Epithelial cell of prostate (primary cell): Measurements from ENCODE around the gene ADGRG1.

Experiments used
- DNase-seq: peaks from one replicate; pipeline ENCODE4 v3.0.0-alpha.2; 2011; ENCODE audit warnings: low read depth, low spot score
- H3K27ac ChIP-seq: fragments of 450-650 bp; 2 replicates; pipeline ENCODE4 v1.5.1; 2017; ENCODE audit warnings: mild to moderate bottlenecking

ADGRG1 gene

DNA sequence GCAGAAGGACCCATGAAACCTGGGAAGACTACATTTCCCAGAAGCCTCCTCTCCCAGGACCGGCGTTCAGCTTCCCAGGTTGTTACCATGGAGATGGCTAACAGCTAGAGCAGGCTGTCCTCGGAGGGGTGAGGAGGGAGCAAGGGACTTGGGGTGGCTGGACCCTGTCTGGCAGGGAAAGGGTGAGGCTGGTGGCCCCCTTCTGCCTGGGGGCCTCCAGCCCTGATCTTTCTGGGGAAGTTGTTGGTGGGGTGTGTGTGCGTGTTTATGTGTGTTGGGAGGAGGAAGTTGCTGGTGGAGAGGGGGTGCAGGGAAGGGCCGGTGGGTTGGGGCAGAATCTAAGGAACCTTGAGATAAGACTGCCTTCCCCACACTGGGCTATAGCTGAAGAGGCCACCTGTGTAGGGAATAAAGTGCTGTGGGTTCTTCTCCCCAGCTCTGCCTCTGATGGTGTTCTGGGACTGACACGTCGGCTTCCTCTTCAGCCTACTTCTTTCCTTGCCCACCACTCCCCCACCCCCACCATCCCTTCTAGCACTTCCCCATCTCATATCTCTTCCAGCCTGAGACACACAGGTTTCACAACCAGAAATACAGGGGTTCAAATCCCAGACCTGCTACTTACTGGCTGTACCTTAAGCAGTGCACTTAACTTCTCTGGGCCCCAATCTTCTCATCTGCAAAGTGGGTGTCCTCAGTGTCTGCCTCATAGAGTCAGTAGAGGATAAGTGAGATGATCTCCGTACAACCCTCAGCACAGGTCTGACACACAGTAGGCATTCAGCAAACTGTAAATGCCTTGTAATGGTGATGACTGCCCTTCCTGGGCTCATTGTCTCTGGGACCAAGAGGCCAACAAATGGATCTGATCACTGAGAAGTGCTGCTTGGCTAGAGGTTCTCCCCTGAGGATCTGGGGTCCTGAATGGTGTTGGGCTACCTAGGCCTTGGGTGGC is 66.6 kb downstream of the ADGRG1 start, which contains the start of gene DRC7:
TSS of gene DRC7 (plus strand) at position 82 of the 955 bp plus-strand sequence. CDS start 3,144 bp downstream, outside the sequence.
- no peak within 1 kb of the TSS for H3K27ac ChIP-seq
- DNase-seq: no peak

DNA sequence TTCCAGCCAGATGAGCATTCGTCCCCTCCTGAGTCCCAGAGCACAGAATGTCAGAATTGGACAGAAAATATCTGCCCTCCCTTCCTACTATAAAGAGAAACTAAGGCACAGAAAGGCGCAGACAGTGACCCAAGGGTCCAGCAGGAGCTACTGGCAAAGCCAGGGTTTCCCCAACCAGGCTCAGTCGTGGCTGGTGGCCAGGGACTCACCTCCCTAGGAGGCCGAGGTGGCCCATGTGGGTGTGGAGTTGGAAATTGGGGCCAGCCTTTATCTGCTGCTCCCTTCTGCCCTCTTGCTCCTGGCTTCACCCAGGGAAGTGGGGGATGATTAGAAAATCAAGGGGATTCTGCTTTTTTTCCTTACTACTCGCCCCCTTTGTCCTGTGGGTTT is 67.2 kb downstream of the ADGRG1 start:
- H3K27ac ChIP-seq: no peak overlapping the region
- no peak for DNase-seq

DNA sequence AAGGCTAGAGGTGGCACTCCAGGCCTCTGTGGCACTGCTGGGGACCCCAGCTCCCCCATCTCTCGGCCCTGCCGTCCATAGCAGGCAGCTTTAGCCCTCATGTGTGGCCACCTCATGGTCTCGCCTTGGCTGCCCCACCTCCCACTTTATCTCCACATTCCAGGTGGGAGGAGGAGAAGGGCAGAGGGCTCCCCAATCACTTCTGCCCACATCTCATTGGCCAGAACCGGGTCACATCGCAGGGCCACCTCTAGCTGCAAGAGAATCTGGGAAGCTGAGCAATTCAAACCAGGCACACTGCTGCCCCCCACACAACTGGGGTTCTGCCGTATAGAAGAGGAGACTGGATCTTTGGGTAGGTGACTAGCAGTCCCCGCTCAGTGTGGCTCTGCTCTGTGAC is 67.8 kb downstream of the ADGRG1 start:
- DNase-seq: no peak
- no peak overlapping the region for H3K27ac ChIP-seq

DNA sequence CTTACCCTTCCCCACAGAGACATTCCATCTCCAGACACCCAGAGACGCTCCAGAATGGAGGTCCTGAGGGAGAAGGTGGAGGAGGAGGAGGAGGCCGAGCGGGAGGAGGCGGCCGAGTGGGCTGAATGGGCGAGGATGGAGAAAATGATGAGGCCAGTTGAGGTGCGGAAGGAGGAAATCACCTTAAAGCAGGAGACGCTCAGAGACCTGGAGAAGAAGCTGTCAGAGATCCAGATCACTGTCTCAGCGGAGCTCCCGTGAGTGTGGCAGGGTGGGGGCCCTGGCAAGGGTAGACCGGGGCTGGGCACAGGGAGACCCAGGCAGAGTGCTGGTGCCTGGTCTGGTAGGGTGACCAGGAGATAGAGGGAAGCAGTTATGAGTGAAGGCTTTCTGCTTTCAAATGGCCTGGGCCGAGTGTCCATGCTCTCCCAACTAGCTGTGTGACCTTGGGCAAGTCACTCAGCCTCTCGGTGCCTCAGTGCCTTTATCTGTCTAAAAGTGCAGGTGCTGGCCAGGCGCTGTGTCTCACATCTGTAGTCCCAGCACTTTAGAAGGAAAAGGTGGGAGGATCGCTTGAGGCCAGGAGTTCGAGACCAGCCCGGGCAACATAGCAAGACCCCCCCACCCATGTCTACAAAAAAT is 69.6 kb downstream of the ADGRG1 start:
- DNase-seq: no peak
- no peak overlapping the region for H3K27ac ChIP-seq

DNA sequence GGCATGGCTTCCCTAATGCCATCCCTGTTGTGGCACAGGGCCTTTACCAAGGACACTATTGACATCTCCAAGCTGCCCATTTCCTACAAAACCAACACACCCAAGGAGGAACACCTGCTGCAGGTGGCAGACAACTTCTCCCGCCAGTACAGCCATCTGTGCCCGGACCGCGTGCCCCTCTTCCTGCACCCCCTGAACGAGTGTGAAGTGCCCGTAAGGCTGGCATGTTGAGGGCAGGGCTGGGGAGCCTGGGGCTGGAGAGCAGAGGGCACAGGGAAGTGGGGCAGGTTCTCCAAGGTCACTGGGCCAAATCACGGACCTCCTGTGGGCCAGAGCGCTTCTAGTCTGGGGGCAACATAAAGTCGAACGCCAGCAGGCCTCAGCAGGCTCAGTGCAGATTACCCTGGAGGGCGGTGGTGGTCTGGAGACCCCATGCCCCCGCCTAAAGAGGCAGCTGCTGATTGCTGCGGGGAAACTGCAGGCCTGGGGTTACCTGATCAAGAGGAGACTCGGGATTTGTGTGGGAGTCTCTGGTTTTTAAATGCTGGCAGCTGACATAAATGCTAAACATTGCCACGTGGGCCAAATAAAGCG is 70.5 kb downstream of the ADGRG1 start:
- DNase-seq: no peak
- no peak overlapping the region for H3K27ac ChIP-seq

DNA sequence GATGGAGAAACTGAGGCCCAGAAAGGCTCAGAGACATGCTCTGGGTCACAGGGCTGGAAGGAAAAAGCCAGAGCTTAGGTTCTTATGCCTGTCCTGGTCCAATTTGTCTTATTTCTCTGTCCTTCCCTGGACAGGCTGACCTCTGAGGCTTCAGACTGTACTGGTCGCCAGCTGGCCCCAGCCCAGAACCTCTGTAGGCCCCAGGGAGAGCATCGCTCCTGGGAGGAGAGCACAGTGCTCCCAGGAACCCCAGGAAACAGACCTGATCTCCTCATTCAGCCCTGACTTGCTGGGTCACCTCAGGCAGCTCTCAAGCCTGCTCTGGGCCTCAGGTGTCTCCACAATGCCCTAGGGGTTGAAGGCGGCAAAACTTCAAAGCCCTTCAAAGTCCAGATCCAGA is 71.1 kb downstream of the ADGRG1 start:
- no peak for DNase-seq
- no peak overlapping the region for H3K27ac ChIP-seq

DNA sequence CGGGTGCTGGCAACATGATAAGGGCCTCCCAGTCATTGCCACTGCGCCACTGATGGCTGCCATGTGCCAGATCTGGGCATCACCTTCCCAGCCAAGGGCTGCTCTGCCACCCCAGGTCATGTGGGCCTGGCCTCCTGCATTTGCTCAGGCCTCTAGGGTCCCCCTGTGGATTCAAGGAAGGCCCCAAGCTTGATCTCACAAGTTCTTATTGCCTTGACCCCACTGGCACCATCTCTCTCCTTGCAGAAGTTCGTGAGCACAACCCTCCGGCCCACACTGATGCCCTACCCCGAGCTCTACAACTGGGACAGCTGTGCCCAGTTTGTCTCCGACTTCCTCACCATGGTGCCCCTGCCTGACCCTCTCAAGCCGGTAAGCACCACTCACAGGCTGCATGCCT is 71.5 kb downstream of the ADGRG1 start:
- no peak for DNase-seq
- no peak overlapping the region for H3K27ac ChIP-seq

DNA sequence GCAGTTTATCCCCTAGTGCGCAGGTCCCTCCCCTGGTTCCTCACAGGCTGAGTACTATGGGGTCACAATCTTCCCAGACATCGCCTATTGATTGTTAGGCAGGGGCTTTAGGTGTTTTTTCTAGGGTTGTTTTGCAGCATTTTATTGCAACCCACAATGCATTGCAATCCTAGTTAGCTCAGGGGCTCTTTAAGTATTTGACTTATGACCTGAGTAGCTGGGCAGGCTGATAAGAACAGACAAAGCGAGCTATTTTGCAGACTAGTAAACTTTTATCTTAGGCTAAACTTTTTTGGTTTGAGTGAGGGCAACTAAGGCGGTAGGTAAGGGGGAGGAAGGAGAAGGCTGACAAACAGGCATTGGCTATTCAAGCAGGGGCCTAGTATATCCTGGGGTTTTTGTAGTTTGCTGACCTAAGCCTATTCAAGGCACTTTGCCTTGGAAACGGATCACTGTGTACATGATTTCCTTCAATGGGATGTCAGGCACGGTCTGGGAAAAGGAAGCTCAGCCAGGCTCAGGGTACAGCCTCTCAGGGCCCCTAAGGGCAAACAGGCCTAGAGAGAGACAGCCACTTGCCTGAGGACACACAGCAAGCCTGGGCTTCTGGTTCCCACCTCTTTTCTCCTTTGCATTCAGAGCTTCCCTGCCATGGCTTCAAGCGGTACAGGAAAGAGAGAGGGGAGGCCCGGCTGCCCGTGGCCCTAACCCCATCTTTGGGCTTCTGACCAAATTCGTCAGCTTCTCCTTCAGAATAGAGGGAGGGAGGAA is 72.5 kb downstream of the ADGRG1 start:
- DNase-seq: no peak
- no peak overlapping the region for H3K27ac ChIP-seq

DNA sequence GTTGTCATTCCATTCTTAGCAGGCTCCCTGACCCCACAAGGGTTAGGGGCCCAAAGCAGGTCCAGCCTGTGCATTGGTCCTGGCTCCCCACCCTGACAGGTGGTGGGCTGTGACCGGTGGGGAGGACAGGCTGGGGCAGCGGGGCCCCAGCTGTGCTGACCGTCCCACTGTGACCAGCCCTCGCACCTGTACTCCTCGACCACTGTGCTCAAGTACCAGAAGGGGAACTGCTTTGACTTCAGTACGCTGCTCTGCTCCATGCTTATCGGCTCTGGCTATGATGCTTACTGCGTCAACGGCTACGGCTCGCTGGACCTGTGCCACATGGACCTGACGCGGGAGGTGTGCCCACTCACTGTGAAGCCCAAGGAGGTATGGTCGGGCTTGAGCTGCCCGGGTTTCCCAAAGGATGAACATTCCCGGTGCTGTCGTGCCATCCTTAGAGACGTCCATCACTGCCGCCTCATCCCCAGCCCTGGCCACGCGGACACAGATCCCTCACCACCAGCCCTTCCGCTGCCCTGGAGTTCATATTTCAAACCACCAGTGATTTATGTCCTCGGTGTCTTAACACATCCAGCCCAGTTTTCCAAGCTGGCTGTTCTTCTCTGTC is 73.4 kb downstream of the ADGRG1 start:
- no peak for DNase-seq

DNA sequence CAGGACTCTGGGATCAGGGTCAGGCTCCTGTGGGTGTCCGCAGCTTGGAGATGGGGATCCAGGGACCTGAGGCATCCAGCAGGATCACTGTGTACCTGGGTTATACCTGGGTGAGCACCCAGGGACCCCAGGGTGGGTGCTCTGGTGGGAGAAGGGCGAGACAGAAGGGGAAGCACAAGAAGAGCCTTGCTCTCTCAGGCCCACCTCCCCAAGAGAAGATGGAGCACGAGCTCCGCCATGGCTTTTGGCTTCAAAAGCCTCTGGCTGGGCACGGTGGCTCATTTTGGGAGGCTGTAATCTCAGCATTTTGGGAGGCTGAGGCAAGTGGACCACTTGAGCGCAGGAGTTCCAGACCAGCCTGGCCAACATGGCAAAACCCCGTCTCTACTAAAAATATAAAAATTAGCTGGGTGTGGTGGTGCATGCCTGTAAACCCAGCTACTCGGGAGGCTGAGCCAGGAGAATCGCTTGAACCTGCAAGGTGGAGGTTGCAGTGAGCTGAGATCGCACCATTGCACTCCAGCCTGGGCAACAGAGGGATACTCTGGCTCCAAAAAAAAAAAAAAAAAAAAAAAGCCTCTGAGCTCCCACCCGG is 75.1 kb downstream of the ADGRG1 start:
- H3K27ac ChIP-seq: no peak overlapping the region
- no peak for DNase-seq

More for the DNA sequence above, 73.4 kb downstream of the ADGRG1 start:
- H3K27ac ChIP-seq: no peak overlapping the region

DNA sequence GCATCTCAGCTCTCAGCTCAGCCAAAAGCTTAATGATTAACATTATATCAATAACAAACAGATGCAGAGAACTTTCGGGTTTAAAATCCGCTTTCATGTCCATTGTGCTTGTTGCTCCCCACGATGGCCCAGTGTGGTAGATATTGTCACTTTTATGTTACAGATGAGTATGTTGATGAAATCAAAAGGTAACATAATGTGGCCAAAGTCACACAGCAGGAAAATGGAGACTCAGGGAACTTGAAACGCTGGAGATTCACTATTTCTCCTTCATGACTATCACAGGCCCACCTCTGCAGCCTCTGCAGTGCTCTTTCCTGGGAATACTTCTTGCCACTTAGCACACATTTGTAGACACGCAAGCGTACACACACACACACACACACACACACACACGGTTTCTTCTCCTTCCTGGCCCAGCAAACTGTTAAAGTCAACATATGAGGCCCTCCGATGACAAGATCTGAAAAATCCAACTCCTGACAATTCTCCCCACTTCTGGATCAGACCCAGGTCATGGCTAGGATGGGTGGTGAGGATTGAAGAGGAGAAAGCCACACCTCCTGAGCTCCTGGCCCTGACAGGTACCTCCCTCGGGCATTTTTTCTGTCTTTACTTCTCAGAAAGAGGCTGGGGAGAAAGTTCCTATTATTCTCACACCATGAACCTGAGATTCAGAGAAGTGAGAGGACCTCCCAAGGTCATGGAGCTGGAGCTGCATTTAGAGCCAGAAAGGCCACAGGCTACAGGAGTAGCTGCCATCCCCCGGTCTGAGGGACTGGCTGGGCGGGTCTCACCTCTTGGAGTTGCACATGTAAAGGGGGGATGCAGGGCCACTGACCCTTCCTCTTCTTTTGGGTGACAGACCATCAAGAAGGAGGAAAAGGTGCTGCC is 75.8 kb downstream of the ADGRG1 start:
- DNase-seq: no peak
- no peak overlapping the region for H3K27ac ChIP-seq

DNA sequence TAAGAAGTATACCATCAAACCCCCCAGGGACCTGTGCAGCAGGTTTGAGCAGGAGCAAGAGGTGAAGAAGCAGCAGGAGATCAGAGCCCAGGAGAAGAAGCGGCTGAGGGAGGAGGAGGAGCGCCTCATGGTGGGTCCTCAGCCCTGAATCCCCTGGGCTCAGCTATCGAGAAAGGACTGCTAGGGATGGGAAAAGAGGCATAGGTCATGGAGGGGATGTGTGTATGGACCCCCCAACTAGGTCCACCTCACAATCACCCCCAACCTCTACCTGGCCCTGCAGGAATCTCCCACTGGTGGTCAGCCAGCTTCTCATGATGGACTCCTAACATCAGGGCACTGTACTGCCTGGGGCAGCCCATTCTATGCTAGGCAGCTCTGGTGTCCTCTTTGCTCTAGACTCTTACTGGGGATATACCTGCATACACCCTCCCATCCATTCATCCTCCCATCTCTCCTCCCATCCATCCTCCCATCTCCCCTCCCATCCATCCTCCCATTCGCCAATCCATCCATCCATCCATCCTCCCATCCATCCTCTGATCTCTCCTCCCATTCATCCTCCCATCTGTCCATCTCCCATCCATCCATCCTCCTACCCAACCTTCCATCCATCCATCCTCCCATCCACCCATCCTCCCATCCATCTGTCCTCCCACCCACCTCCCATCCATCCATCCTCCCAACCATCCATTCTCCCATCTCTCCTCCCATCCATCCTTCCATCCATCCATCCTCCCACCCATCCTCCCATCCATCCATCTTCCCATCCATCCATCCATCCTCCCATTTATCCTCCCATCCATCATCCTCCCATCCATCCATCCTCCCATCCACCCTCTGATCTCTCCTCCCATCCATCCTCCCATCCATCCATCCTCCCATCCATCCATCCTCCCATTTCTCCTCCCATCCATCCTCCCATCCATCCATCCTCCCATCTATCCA is 76.7 kb downstream of the ADGRG1 start:
- H3K27ac ChIP-seq: no peak overlapping the region
- no peak for DNase-seq

DNA sequence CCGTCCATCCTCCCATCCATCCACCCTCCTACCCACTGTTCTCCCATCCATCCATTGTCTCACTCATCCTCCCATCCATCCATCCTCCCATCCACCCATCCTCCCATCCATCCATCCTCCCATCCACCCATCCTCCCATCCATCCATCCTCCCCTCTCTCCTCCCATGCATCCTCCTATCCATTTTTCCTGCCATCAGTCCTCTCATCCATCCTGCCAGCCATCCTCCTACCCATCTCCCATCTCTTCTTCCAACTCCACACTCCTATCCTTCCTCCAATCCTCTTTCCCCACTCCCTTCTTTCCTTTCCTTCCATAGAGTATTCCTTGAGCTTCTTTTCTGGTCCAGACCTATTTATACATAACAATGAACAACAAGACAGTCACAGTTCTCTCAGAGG is 78.3 kb downstream of the ADGRG1 start:
- H3K27ac ChIP-seq: no peak overlapping the region
- no peak for DNase-seq

DNA sequence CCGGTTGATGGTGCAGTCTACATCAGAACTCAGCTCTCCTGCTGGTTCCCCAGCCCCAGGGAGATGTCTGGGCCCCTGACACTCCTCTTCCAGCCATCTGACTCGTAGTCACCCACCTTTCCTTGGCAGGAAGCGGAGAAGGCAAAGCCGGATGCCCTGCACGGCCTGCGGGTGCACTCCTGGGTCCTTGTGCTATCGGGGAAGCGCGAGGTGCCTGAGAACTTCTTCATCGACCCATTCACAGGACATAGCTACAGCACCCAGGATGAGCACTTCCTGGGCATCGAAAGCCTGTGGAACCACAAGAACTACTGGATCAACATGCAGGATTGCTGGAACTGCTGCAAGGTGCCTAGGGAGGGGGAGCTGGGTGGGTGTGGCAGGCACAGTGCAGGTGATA is 78.9 kb downstream of the ADGRG1 start:
- H3K27ac ChIP-seq: no peak overlapping the region
- no peak for DNase-seq

DNA sequence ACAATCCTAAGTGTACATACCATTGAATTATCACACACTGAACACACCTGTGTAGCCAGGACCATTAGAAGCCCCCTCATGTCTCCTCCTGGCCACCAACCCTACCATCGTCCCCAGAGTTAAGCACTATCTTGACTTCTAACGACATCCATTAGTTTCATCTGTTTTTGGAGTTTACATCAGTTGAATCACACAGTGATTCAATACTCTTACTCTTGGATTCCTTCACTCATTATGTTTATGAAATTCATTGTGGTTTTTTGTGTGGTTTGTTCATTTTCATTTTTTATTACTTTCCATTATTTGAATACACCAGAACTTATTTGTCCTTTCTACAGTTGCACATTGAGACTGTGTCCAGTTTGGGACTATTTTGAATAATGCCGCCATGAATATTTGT is 79.7 kb downstream of the ADGRG1 start:
- no peak overlapping the region for H3K27ac ChIP-seq
- DNase-seq: no peak

DNA sequence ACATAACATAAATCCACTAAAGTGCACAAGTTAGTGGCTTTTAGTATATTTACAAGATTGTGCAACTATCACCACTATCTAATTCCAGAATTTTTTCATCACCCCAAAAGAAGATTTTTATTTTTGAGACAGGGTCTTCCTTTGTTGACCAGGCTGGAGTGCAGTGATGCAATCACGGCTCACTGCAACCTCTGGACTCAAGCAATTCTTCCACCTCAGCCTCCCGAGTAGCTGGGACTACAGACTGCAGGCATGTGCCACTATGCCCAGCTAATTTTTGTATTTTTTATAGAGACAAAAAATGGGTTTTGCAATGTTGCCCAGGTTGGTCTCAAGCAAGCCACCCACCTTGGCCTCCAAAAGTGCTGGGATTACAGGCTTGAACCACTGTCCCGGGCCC is 81.2 kb downstream of the ADGRG1 start:
- DNase-seq: no peak
- no peak overlapping the region for H3K27ac ChIP-seq

DNA sequence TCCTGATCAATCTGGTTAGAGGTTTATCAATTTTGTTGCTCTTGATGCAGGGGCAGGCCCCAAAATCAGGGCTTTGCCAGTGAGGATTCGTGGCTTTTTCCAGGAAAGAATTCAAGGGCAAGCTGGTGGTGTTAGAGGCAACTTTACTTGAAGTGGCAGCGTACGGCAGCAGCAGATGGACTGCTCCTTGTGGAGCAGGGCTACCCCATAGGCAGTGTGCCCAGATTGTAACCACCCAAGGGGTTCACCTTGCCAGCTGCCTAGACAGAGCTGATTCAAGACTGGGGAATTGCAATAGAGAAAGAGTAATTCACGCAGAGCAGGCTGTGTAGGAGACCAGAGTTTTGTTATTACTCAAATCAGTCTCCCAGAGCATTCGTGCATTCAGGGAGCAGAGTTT is 82.9 kb downstream of the ADGRG1 start:
- DNase-seq: no peak
- no peak overlapping the region for H3K27ac ChIP-seq

DNA sequence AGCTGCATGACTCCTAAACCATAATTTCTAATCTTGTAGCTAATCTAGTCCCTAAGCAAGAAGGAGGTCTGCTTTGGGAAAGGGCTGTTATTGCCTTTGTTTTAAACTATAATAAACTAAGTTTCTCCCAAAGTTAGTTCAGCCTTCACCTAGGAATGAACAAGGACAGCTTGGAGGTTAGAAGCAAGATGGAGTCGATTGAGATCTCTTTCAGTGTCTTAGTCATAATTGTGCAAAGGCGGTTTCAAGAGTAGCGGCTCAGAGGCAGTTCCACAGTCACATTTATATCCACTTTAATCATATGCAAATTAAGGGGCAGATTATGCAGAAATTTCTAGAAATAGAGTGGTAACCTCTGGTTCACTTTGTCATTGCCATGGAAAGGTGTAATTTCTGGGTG is 83.6 kb downstream of the ADGRG1 start:
- DNase-seq: no peak
- H3K27ac ChIP-seq: no peak overlapping the region
